ENCODE measurements around the gene ANKRD29.

The ANKRD29 gene

DNA sequence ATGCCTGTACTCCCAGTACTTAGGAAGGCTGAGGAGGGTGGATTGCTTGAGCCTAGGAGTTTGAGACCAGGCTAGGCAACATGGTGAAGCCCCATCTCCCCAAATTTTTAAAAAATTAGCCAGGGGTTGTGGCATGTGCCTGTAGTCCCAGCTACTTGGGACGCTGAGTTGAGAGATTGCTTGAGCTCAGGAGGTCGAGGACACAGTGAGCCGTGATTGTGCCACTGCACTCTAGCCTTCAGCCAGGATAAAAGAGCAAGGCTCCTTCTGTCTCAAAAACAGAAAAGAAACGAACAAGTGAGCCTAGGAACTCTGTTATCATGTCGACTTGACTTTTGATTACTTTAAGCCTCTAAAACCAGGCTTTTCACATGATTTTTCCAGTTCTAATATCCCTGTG lies 90.1 kb downstream of the ANKRD29 start (continued):
- TF ChIP-seq ZNF639 (tag by site-specific recombination; IDR thresholded peaks at IDR 0.05) (no peak), ZNF311 (tag by site-specific recombination; IDR thresholded peaks at IDR 0.05; ENCODE audit: borderline replicate concordance) (no peak), ZNF366 (tag by site-specific recombination; conservative IDR thresholded peaks at IDR 0.05) (no peak), ZNF335 (tag by site-specific recombination; conservative IDR thresholded peaks at IDR 0.05) (no peak)

GRCh38 chr18:23572012-23572411 lies 90.7 kb downstream of the ANKRD29 start:
- CTCF ChIA-PET, result interaction anchor here (0.6 to 1.8 kb wide), 4 partner anchors 16 to 240 kb away, joined by 3 to 5 read pairs (median 3); no protein-coding TSS in a partner anchor
- Histone ChIP-seq H3K36me3 (ENCODE audit: control insufficient read depth in 2 of 2, insufficient read depth in 1 of 2, low read length in 2 of 2) (peaks cover 21 to 68% of the 10 kb centered on the region in 2 experiments; a peak in 2 of 3 replicates), H3K4me3 (ENCODE audit: low read depth, low read length) (no peak overlapping the region), H3K9me3 (ENCODE audit: control insufficient read depth, insufficient read depth, low read depth, low read length) (no peaks in the 10 kb centered on the region), H3K4me1 (ENCODE audit: control insufficient read depth, insufficient read depth, low read length) (peaks cover 6% of the 10 kb centered on the region), H3K27ac (ENCODE audit: extremely low read depth, low read depth, low read length) (no peak overlapping the region)
- TF ChIP-seq ZNF140 (tag by site-specific recombination; IDR thresholded peaks at IDR 0.05) (no peak), ZBTB26 (tag by site-specific recombination; optimal IDR thresholded peaks at IDR 0.05) (no peak), IKZF3 (tag by site-specific recombination; IDR thresholded peaks at IDR 0.05) (no peak), ZNF157 (tag by site-specific recombination; IDR thresholded peaks at IDR 0.05) (no peak), ZNF623 (tag by site-specific recombination; IDR thresholded peaks at IDR 0.05) (no peak), ZNF221 (tag by site-specific recombination; IDR thresholded peaks at IDR 0.05; ENCODE audit: borderline replicate concordance) (no peak), ZFP3 (tag by site-specific recombination; IDR thresholded peaks at IDR 0.05; ENCODE audit: low read depth) (no peak), ZNF214 (tag by site-specific recombination; IDR thresholded peaks at IDR 0.05; ENCODE audit: borderline replicate concordance) (no peak), ZEB2 (tag by site-specific recombination; IDR thresholded peaks at IDR 0.05) (no peak), ZNF341 (tag by site-specific recombination; IDR thresholded peaks at IDR 0.05; ENCODE audit: low read depth) (no peak), ZNF624 (tag by site-specific recombination; IDR thresholded peaks at IDR 0.05) (no peak), ZNF2 (tag by site-specific recombination; IDR thresholded peaks at IDR 0.05) (no peak), ZNF10 (tag by site-specific recombination; IDR thresholded peaks at IDR 0.05) (no peak), ZNF654 (tag by site-specific recombination; IDR thresholded peaks at IDR 0.05; ENCODE audit: low read depth) (no peak), ZNF510 (tag by site-specific recombination; IDR thresholded peaks at IDR 0.05; ENCODE audit: insufficient replicate concordance) (no peak), EGR2 (tag by site-specific recombination; IDR thresholded peaks at IDR 0.05; ENCODE audit: low read depth) (no peak), ZNF366 (tag by site-specific recombination; conservative IDR thresholded peaks at IDR 0.05) (no peak), ZBTB17 (tag by site-specific recombination; IDR thresholded peaks at IDR 0.05) (no peak), ZNF785 (tag by site-specific recombination; IDR thresholded peaks at IDR 0.05) (no peak)
- TF ChIP-seq, protein P1, sequence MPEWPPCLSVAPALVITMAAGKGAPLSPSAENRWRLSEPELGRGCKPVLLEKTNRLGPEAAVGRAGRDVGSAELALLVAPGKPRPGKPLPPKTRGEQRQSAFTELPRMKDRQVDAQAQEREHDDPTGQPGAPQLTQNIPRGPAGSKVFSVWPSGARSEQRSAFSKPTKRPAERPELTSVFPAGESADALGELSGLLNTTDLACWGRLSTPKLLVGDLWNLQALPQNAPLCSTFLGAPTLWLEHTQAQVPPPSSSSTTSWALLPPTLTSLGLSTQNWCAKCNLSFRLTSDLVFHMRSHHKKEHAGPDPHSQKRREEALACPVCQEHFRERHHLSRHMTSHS (tag by site-specific recombination; IDR thresholded peaks at IDR 0.05), result no peak
- POLR2A ChIA-PET, result no interaction called here

Data from HEK293 (cell line).